Activated T-helper 1 cell treated with anti-CD3 and anti-CD28 coated beads, Interleukin-12 subunit alpha, Interleukin-12 subunit beta, Interleukin-2, Interleukin-4 antibody, amounts not matched to agents 30 ng/mL and 10 ng/mL and 1 ng/mL, durations not matched to agents 14 hours and 24 hours and 36 hours (primary cell): Measurements from ENCODE around the gene CHD8. TPM values are rescaled to one million over a fixed set of nuclear protein-coding genes. Genes with fewer than 3 reads are reported as not detected.

Experiments
- DNase-seq: peaks from one replicate; pipeline ENCODE4 v3.0.0; 2021; ENCODE audit warnings: low spot score
- H3K27ac Mint-ChIP-seq: one replicate; pipeline ENCODE4 v1.8.0; 2021; ENCODE audit warnings: mild to moderate bottlenecking, mixed read lengths
- H3K27me3 Mint-ChIP-seq: one replicate; pipeline ENCODE4 v1.8.0; 2022; ENCODE audit warnings: mild to moderate bottlenecking, moderate library complexity, mixed read lengths; ENCODE audit not compliant: insufficient read depth
- H3K36me3 Mint-ChIP-seq: one replicate; pipeline ENCODE4 v1.8.0; 2021; ENCODE audit warnings: low read depth, mixed read lengths
- H3K4me1 Mint-ChIP-seq: one replicate; pipeline ENCODE4 v1.8.0; 2021; ENCODE audit warnings: low read depth, mixed read lengths
- H3K4me3 Mint-ChIP-seq: one replicate; pipeline ENCODE4 v1.8.0; 2021; ENCODE audit warnings: mild to moderate bottlenecking, moderate library complexity, mixed read lengths
- H3K9me3 Mint-ChIP-seq: one replicate; pipeline ENCODE4 v1.8.0; 2021; ENCODE audit warnings: mixed read lengths
- intact Hi-C: fragments of 100-400 bp; cut with micrococcal nuclease; formaldehyde crosslinking; loops from one replicate; pipeline ENCODE4 v1.15.1; 2024
- total RNA-seq: library from RNA; stranded (reverse); gene quantifications from 2 replicates; pipeline ENCODE4 v1.2.3, GENCODE V29; 2022

Gene CHD8
- total RNA-seq, 1 donor from 2014 or later, result 126 TPM

- Mint-ChIP-seq H3K9me3 (no peaks in the 10 kb centered on the region), H3K36me3 (no peaks in the 10 kb centered on the region), H3K27ac (no peak overlapping the region), H3K4me1 (peaks cover 10% of the 10 kb centered on the region), H3K27me3 (peaks cover 3% of the 10 kb centered on the region), H3K4me3 (no peak overlapping the region)
- no peak for DNase-seq
- intact Hi-C loops, result no loop called here
Observed at GRCh38 chr14:21343035-21343794, 112.7 kb downstream of the CHD8 start.

Other genes with a start within 250 kb of the CHD8 start
- 958 and 976 TPM in 2 replicates for gene HNRNPC, start 186.7 kb downstream of the CHD8 start, total RNA-seq
- not detected in 2 replicates for gene RPGRIP1, start 176.0 kb downstream of the CHD8 start, total RNA-seq
- 162 and 166 TPM in 2 replicates for gene SUPT16H, start 72.1 kb downstream of the CHD8 start, total RNA-seq
- gene RAB2B, start 20.8 kb upstream of the CHD8 start, total RNA-seq, result 30.3 and 32.5 TPM in 2 replicates
- gene TOX4, start 21.1 kb upstream of the CHD8 start, total RNA-seq, result 77.5 and 86.6 TPM in 2 replicates
- 75.1 and 77.7 TPM in 2 replicates for gene METTL3, start 55.2 kb upstream of the CHD8 start, total RNA-seq
- gene SALL2, start 70.2 kb upstream of the CHD8 start, total RNA-seq, result 1.3 and 1.6 TPM in 2 replicates
- gene OR10G3, start 124.0 kb upstream of the CHD8 start, total RNA-seq, result not detected in 2 replicates
- gene OR10G2, start 178.8 kb upstream of the CHD8 start, total RNA-seq, result 0.24 TPM in 1 of 2 replicates, not detected in the other
- gene OR4E2, start 197.7 kb upstream of the CHD8 start, total RNA-seq, result not detected in 2 replicates
- not detected in 2 replicates for gene OR4E1, start 217.7 kb upstream of the CHD8 start, total RNA-seq